ENCODE results near the gene FBXO9.
"Not testable (repeated sequence)": the region's sequence is repeated elsewhere in the genome, so short reads cannot be mapped to it uniquely, and the experiment has no call there.

The FBXO9 gene

DNA sequence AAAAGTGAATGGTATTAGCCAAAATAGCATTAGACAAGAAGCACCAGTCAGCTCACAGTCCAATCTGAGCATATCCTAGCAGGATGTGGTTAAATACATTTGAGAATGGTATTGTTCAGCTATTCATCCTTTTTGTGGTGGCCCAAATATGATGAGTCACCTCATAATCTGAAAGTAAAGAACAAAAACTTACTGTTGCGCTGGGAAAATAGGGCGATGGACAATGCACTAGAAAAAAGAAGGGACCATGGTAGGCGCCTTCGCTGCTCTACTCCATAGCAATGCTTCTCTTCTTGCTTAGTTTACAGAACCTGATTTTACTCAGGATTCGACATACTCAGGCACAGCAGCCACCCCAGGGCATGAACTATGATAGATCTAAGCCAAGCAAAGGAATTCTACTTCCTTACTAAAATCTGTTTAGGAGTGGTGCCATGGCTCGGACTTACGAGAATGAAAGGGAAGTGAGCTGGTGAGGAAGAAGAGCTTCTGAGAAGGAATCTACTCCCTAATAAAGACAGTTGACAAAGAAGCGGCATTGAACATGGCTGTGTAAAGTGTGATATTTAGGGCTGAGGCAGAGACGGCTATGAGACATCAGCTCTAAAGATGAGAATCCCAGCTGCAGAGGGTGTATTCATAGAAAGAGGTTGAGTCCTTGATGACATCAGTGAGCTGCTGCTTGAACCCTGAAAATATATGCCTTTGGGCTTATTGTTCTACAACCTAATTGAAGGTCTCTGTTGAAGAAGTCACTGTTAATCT lies 16.6 kb upstream of the FBXO9 start:
- no peak for DNase-seq

- DNase-seq: no peak
Measured at GRCh38 chr6:53049415-53049814, 15.8 kb upstream of the FBXO9 start.

DNA sequence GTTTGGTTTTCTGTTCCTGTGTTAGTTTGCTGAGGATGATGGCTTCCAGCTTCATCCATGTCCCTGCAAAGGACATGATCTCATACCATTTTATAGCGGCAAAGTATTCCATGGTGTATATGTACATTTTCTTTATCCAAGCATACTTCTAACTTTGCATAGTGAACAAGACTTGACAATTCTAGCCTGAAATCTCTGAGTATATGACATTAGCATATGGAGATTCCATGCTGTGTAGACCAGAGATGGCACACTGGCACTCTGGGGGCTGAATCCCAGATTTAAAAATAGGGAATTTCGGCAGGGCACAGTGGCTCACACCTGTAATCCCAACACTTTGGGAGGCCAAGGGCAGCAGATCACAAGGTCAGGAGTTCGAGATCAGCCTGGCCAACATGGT lies 13.1 kb upstream of the FBXO9 start:
- not testable (repeated sequence) for DNase-seq

DNA sequence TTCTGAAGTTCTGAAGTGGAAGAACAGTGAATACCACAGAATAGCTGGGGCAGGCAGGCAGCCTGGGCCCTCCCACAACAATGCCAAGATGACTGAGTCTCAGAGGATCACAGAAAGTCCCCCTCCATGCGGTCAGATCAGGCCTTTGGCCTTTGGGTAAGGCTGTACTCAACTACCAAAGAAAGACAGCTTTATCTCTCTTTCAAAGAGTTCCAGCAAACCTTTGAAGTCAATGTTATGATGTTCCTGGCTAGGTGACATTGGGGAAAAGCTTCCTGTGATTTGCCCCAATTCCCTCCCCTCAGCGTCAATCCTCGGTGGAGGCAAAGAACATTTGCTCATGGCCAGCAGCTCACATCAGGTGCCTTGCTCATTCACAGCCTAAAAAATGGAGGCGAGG lies 10.7 kb upstream of the FBXO9 start:
- DNase-seq: no peak

GRCh38 chr6:53055873-53056272 lies 9.3 kb upstream of the FBXO9 start:
- no peak for DNase-seq

GRCh38 chr6:53056273-53056672 lies 8.9 kb upstream of the FBXO9 start:
- DNase-seq: no peak

DNA sequence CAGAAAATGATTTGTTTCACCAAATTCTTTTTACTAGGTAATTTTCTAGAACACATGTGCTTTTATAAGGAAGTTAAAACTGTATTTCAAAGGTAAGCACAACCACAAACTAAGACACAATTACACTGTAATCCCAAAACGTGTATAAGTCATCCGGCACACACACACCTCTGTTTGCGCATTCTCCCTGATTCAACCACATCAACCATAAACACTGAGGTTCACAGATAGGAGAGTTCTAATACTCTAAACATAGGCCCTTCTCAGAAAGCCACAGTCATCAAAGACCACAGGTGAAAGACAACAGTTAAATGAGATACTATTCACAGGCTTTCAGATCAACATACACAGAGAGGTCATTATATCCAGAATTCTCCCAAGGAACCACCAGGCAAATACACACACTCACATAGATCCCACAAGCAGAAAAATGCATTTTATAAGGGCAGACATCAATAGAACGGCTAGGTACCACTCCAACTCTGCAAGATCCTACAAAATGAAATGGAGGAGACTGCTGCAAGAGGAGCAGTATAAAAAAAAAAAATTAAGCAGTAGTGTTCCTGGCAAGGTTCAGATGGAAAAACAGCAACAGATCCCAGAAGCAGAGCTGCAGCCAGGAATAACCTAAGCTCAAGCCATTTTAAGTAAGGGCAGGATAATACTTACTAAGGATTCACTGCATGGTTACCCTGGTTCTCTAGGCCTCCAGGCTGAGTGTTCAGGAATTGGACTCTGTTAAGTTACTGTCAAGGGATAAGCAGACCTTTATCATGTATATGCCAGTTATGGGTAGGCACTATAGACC lies 6.6 kb upstream of the FBXO9 start:
- DNase-seq: no peak

GRCh38 chr6:53059648-53060589 lies 5.3 kb upstream of the FBXO9 start:
- DNase-seq: peak; percentile 44

- no peak for DNase-seq
Measured at GRCh38 chr6:53062169-53062539, 3.0 kb upstream of the FBXO9 start.

DNA sequence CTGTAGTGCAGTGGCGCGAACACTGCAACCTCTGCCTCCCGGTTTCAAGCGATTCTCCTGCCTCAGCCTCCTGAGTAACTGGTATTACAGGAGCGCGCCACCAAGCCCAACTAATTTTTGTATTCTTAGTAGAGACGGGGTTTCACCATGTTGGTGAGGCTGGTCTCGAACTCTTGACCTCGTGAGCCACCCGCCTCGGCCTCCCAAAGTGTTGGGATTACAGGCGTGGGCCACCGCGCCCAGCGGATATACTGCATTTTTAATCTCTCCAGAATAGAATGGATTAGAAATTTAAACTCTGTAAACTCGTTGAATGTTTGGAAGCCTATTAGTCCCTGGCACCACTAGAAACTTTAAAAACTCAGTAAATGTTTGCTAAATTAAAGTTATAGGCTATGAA lies 949 bp upstream of the FBXO9 start:
- DNase-seq: not testable (repeated sequence)

GRCh38 chr6:53064726-53065265 lies 408 bp upstream of the FBXO9 start:
- peak; percentile 98 for DNase-seq

- DNase-seq: peak; percentile 83
Measured at GRCh38 chr6:53066077-53066417, 843 bp downstream of the FBXO9 start.

DNA sequence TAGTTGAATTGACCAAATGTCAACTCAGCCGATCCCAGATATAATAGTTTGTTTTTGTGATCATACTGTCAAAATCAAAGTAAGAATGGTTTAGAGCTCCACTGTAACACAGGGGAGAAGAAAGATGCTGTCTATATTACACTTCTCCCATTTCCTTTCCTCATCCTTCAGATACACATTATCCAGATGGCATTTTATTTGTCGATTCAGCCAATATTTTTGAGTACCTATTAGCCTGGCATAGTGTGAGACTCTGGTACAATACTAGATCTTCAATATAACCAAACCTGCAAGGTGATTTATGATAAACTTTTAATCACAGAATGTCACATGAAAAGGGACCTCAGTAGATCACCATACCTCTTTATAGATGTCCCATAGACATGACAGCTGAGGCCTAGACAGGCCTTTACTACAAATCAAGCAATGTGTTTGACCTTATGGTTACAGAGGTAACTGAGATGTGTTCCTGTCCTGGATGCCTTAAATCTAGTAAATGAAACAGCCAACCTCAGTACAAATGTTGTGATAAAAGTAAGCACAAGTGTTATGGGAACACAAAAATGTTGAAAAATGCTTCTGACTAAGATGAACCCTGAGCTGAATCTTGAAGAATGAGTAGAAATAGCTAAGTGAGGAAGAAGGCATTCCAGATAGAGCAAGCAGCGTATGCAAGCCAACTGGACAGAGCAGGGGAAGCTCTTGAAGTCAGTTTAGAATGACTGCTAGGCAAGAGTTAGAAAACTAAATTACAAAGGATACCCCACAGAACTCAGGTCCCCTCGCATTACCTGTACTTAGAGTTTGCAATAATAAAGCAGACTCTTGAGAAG lies 1.9 kb downstream of the FBXO9 start:
- DNase-seq: no peak

DNA sequence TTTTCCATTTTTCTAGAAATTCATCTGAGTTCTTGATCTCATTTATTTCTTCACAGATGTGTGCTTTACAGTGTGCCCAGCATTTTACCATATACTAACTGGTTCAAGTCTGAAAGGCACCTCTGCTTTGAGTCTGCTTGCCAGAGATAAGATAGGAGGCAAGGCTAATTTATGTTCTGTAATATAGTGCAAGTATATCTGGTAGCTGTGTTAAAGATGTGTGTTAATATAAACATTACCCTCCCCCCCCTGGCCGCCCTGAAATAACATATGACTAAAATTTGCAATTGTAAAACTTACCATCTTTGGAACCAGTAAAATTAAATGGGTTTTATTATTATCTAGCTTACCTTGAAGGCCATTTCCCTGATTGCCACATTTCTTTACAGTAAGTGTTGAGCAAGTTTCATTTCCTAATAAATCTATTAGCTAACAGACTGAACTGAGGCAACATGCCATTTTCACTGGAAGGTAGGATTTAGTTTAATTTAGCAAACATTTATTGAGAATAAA lies 2.7 kb downstream of the FBXO9 start:
- no peak for DNase-seq

DNA sequence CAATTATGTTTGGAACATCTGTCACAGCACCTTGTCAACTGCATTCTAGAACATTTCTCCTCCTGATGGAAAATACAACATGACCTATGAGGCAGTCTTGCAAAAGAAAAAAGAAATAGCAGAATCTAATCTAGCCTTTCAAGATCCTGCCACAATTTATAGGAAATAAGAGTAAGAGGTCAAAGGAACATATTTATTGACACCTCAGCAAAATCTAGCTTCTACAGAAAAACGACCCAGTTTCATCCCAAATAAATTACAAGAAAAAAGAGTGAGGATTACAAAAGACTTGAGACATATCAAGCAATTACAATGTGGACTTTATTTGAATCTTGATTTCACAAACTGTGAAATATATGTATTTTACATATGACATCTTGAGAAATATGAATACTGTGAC lies 4.2 kb downstream of the FBXO9 start:
- no peak for DNase-seq

DNA sequence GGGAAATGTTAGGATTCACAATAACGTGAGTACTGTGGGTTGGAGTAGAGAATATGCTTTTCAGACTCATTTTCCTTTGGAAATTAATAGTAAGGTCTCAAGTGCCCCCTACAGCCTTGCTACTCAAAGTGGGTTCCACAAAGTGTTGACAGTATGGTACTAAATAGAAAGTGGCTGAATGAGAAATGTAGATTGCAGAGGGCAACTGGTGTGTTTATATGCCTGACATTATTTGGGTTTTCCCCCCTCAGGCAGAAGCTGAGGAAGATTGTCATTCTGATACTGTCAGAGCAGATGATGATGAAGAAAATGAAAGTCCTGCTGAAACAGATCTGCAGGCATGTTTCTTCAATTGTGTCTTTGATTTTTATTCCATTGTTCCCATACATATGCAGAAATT lies 5.6 kb downstream of the FBXO9 start:
- no peak for DNase-seq

GRCh38 chr6:53074347-53074746 lies 9.1 kb downstream of the FBXO9 start:
- no peak for DNase-seq

DNA sequence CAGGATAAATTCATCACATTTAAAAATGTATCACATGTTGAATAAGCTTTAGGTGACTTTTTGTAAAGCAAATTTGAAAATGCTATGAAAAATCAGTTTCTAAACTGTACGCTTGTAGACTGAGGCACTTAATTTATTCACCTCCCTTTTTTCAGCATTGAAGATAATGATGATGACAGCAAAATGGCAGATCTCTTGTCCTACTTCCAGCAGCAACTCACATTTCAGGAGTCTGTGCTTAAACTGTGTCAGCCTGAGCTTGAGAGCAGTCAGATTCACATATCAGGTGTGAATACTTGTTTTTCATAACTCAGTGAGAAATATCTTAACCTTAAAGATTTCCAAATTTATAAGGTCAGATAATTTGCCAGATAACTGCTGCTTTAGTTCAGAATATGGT lies 15.6 kb downstream of the FBXO9 start:
- DNase-seq: no peak

DNA sequence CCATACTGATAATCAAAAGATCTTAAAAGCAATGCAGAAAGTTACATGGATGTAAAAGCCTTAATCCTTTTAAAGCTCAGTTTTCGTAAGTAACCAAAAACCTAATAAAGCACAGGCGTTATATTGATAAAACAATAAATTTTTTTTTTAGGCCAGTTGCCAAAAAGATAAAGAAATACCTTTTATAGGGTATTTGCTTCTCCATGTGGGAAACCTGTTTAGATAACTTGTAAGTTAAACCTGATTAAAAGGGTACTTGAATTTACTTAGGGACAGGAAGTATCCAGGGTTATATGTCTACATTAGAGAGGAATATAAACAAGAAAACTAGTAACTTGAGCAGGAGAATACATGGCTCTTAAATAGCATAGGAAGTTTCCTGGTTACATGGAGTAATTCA lies 21.1 kb downstream of the FBXO9 start:
- no peak for DNase-seq

DNA sequence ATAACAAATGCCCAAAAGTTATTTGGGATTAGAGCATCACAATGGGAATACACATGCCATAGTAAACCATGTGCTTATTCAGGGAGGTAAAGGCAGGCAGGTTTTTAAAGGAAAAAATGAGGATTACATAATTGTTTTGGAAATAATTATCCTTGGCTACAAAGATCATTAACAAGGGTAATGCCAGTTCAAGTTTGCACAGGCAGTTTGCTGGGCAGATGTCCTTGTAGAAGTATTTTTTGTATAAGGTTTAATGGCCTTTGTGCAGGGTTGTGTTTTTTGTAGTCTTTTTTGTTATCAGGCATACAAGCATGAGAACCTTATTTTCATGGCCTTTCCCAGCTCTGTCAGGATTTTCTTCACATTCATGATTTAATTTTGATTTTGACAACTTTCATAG lies 24.7 kb downstream of the FBXO9 start:
- no peak for DNase-seq

GRCh38 chr6:53090576-53090975 lies 25.4 kb downstream of the FBXO9 start:
- no peak for DNase-seq

DNA sequence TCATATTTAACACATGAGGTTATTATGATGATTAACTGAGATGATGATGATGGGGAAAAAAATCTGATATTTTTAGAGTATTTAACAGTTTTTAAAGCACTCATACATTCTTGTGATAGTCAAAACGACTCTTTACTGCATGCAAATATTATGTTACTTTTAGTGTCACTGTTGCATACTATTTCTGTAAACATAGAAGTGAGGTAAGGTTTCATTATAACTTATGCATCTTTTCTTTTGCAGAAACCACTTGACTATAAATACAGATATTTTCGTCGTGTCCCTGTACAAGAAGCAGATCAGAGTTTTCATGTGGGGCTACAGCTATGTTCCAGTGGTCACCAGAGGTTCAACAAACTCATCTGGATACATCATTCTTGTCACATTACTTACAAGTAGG lies 30.1 kb downstream of the FBXO9 start:
- no peak for DNase-seq

All from eye (tissue), 1 donor.